Head of caudate nucleus (tissue), 42 donors: Measurements from ENCODE around the gene RNASE7.

ENCODE experiments used
- DNase-seq, 42 donors: peaks; one replicate each; pipeline versions ENCODE4 v3.0.0 to v3.0.0-alpha.2; 2020 to 2021; ENCODE audit warnings: mixed read lengths in 7 of 42
- intact Hi-C: fragments of 100-400 bp; cut with DNase I; formaldehyde crosslinking; loops from one replicate; pipeline ENCODE4 v1.15.0; 2022

RNASE7 gene

DNA sequence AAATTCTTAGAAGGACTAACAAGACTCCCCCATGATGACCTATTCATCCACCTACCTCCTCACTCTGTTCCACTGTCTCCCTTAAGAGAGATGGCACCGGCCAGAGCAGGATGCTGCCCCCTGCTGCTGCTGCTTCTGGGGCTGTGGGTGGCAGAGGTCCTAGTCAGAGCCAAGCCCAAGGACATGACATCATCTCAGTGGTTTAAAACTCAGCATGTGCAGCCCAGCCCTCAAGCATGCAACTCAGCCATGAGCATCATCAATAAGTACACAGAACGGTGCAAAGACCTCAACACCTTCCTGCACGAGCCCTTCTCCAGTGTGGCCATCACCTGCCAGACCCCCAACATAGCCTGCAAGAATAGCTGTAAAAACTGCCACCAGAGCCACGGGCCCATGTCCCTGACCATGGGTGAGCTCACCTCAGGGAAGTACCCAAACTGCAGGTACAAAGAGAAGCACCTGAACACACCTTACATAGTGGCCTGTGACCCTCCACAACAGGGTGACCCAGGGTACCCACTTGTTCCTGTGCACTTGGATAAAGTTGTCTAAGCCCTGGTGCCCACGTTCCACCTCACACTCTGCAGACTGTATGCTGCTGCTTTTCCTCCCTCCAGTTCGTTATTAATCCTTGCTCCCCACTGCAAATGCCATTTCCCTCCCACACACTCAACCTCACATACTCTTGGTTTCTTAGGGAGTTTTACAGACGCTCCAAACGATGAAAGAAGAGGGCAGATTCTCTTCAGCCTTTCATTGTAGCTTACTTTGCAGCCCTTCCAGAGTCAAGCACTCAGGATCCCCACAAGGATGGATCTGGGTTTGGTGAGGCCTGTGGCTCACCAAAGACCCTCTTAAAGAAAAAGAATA lies 15.9 kb downstream of the RNASE7 start, which contains the start of gene RNASE8:
TSS of gene RNASE8 (plus strand) at position 20 of the 873 bp plus-strand sequence. CDS start at position 91, 71 bp downstream.
- DNase-seq: no peak
- intact Hi-C loops: no loop called here

DNA sequence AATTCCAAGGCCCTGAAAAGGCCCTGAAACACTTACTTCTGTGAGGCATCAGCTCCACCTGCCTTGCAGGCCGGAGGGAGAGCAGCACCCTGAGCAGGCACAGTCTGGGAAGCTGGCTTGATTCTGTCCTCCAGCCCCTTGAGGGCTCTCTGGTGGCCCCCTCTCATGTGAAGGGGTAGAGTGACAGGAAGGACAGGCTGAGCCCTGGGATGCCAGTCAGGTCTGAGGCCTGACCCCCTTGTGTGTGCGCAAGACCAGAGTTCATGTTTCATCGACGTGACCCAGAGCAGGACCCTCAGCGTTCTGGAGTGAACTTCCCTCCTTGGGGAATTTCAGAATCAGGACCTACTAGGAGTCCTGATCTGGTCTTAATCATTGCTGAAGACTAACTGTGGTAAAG lies 16.7 kb downstream of the RNASE7 start:
- DNase-seq: no peak
- intact Hi-C loops: no loop called here

- peak in 25 of 42 donors; percentile 7 to 66 (median 40) for DNase-seq
- intact Hi-C loops: no loop called here
Observed at GRCh38 chr14:21059842-21060613, 17.9 kb downstream of the RNASE7 start.

GRCh38 chr14:21060614-21061346 lies 18.6 kb downstream of the RNASE7 start:
- no peak for DNase-seq
- intact Hi-C loops: no loop called here

- intact Hi-C loops: no loop called here
- DNase-seq: no peak
Observed at GRCh38 chr14:21061347-21061668, 19.1 kb downstream of the RNASE7 start.

- intact Hi-C loops: no loop called here
- no peak for DNase-seq
Observed at GRCh38 chr14:21063479-21063878, 21.3 kb downstream of the RNASE7 start.

DNA sequence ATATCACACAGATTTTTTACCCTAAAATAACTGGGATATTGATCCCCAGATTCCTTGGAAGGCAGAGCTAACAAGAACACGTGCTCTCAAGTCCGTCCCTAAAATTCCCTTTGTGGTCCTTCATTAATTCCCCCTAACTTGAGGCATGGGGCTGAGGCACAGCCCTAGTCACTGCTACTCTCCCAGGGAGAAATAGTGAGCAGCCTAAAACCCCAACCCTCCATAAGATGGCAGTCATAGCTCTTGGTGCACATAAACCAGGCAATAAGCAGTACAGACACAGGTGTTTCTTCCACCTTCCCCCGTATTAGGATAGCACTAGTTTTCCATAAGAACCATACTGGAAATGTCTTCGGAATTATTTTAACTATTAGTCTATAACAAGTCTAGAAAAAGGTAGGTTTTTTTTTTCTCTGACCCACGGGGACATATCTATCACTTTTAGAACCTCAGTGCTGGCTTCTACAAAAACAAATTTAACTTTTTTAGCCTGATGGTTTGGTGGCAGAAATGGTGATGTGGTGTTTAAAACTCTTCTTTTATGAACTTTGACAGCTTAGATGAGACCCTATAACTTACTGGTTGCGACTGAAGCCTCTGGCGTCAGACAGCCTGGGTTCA lies 24.8 kb downstream of the RNASE7 start:
- DNase-seq: peak in 1 of 42 donors; percentile 16
- intact Hi-C loops: no loop called here

- DNase-seq: peak in 39 of 42 donors; percentile 32 to 86 (median 64)
Observed at GRCh38 chr14:21068521-21069387, 26.6 kb downstream of the RNASE7 start.

DNA sequence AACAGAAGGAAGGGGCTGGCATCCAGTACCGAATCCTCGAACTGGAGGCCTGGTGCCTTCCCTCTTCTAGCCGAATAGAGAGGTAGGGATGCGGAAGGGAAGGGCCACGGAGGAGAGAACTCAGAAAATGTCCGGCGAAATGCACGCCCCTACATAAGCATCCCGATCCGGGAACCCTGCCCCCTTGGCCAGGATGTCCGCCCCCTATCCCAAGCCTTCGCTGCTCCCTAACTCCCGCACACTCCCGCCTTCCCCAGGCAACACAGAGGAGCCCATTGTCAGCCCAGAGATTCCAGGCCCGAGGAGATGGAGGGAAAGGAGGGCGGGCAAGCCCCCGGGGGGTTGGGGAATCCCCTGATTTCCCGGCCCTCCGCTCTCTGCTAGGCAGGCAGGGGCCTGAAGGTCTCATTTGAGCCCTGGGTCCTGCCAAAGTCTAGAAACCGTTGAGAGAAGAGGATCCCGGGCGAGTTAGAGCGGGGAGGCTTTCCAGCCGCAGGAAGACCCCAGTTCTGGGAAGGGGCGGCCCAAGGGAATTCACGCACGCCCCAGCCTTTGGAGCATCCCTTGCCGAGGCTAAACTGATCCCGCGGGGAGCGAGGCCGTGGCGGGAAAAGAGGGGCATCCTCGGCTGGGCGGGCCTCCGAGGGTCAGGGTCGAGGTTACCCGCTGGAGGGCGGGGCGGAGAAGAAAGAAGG lies 27.4 kb downstream of the RNASE7 start:
- peak in 41 of 42 donors; percentile 53 to 90 (median 73) for DNase-seq

More at GRCh38 chr14:21068521-21069387, 26.6 kb downstream of the RNASE7 start:
- intact Hi-C loops: no loop called here

DNA sequence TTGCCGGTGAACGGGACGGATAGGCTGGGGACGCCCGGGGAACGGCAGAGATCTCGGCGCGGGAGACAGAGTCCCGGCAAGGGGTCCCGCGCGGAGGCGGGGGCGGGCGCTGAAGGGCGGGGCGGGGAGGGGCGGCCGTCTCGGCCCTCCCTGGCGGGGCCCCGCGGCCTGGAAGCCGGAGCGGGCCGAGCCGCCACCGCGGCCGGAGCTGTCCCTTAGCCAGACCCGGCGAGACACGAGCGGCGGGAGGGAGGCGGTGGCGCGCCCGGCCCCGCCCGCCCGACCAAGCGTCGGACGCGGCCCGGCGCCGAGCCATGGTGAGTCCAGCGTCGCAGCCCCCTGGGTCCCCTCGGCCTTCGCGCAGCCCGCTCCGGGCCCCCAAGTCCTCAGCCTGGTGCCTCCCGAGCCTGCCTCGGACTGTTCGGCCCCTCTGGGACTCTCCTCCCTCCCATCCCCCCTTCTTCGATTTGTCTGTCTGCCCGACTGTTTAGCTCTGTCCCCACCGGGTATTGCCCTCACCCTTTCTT lies 28.0 kb downstream of the RNASE7 start, which contains the start of gene ARHGEF40:
TSS of gene ARHGEF40 (plus strand) at position 222 of the 527 bp plus-strand sequence. CDS start at position 315, 93 bp downstream.
- intact Hi-C loops: no loop called here
- peak in 41 of 42 donors; percentile 45 to 90 (median 79) for DNase-seq

More for the DNA sequence above, 27.4 kb downstream of the RNASE7 start:
- intact Hi-C loops: no loop called here

DNA sequence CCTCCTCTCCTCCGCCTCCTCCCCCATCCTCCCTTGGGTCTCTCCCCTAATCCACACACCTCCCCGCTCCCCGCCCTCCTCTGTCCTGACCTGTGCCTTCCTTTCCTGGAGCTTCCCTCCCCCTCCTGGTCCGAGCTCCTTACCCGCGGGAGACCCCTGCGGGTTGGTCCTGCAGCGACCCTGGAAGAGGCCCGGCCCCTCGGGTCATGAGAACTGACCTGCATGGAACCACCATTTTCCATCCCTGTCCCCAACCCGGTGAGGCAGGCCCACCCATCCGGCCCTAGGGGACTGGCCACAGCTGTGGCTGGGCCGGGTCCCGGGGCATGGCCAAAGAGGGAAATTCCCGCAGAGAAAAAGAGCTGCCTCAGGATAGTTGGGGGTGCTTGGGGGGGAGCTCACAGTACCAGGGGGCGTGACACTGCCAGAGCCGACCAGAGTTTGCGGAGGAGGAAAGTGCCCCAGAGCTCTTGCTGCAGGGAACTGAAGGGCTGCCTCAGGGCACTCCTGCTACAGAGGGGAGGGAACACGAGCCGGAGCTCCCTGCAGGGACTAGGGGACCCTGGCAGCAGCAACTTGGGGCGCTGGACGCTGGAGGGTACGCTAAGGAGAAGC lies 28.6 kb downstream of the RNASE7 start:
- DNase-seq: peak in 26 of 42 donors; percentile 9 to 69 (median 40)

GRCh38 chr14:21071225-21072030 lies 29.3 kb downstream of the RNASE7 start:
- intact Hi-C loops: no loop called here
- DNase-seq: peak; percentile 43 to 93 (median 74)

More for the DNA sequence above, 28.6 kb downstream of the RNASE7 start:
- intact Hi-C loops: no loop called here

DNA sequence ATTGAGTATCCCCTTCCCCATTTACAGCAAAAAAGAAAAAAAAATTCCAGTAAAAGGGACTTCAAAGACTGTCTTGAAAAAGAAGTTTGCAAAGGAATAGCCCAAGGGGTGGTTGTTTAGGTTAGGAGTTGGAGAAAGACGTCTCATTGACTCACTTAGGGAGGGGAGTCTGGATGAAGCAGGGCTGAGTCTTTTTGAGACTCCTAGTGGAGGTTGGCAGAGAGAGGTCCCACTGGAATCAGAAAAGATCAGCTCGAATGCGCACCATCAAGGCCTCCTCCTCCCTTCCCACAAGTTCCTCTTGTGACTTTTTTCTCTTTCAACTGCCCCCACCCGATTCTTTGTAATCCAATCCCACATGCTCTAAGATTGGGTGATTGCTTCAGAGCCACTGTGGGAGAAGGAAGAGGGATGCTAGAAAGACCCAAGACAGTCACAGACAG lies 29.9 kb downstream of the RNASE7 start:
- peak in 6 of 42 donors; percentile 23 to 57 (median 32) for DNase-seq
- intact Hi-C loops: no loop called here

- intact Hi-C loops: no loop called here
- no peak for DNase-seq
Observed at GRCh38 chr14:21072781-21073339, 30.7 kb downstream of the RNASE7 start.

DNA sequence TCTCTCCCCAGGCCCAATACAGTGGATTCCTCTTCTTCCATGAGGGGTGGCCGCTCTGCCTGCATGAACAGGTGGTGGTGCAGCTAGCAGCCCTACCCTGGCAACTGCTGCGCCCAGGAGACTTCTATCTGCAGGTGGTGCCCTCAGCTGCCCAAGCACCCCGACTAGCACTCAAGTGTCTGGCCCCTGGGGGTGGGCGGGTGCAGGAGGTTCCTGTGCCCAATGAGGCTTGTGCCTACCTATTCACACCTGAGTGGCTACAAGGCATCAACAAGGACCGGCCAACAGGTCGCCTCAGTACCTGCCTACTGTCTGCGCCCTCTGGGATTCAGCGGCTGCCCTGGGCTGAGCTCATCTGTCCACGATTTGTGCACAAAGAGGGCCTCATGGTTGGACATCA lies 31.8 kb downstream of the RNASE7 start:
- intact Hi-C loops: no loop called here
- DNase-seq: no peak
